ENCODE results near the gene NUP50.
A peak's percentile ranks its signal among the peaks of the same experiment; 100 is the strongest.

Gene NUP50

GRCh38 chr22:45207981-45208664 is 44.4 kb downstream of the NUP50 start:
- Mint-ChIP-seq H3K27ac (no peak overlapping the region), H3K9me3 (no peaks in the 10 kb centered on the region), H3K36me3 (no peaks in the 10 kb centered on the region), H3K4me3 (no peak overlapping the region), H3K4me1 (peaks cover 10% of the 10 kb centered on the region)
- DNase-seq (ENCODE audit: low spot score in 2 of 2) (no peak), ATAC-seq (no peak)

- H3K9me3 Mint-ChIP-seq: no peaks in the 10 kb centered on the region
- no peak for ATAC-seq
- H3K4me1 Mint-ChIP-seq: peaks cover 10% of the 10 kb centered on the region
- no peak overlapping the region for H3K4me3 Mint-ChIP-seq
- no peaks in the 10 kb centered on the region for H3K36me3 Mint-ChIP-seq
- no peak overlapping the region for H3K27ac Mint-ChIP-seq
- no peak for DNase-seq (ENCODE audit: low spot score in 2 of 2)
Observed at GRCh38 chr22:45208696-45208992, 44.9 kb downstream of the NUP50 start.

GRCh38 chr22:45208993-45209838 is 45.5 kb downstream of the NUP50 start:
- ATAC-seq (peak; percentile 41), DNase-seq (ENCODE audit: low spot score in 2 of 2) (peak; percentile 38 to 73)
- Mint-ChIP-seq H3K36me3 (no peaks in the 10 kb centered on the region), H3K9me3 (no peaks in the 10 kb centered on the region), H3K4me3 (no peak overlapping the region), H3K27ac (no peak overlapping the region), H3K4me1 (peaks cover 10% of the 10 kb centered on the region)

- Mint-ChIP-seq H3K9me3 (no peaks in the 10 kb centered on the region), H3K27ac (no peak overlapping the region), H3K36me3 (no peaks in the 10 kb centered on the region)
Observed at GRCh38 chr22:45210174-45210573, 46.4 kb downstream of the NUP50 start.

GRCh38 chr22:45210577-45210976 is 46.9 kb downstream of the NUP50 start:
- DNase-seq (ENCODE audit: low spot score in 2 of 2) (no peak), ATAC-seq (no peak)
- H3K9me3 Mint-ChIP-seq: no peaks in the 10 kb centered on the region
- H3K4me3 Mint-ChIP-seq: no peak overlapping the region
- H3K27ac Mint-ChIP-seq: no peak overlapping the region
- H3K36me3 Mint-ChIP-seq: no peaks in the 10 kb centered on the region
- peaks cover 10% of the 10 kb centered on the region for H3K4me1 Mint-ChIP-seq

More at GRCh38 chr22:45210174-45210573, 46.4 kb downstream of the NUP50 start:
- no peak for ATAC-seq
- Mint-ChIP-seq H3K4me3 (no peak overlapping the region), H3K4me1 (peaks cover 10% of the 10 kb centered on the region)
- DNase-seq (ENCODE audit: low spot score in 2 of 2): no peak

GRCh38 chr22:45210991-45211390 is 47.3 kb downstream of the NUP50 start:
- Mint-ChIP-seq H3K36me3 (no peaks in the 10 kb centered on the region), H3K9me3 (no peaks in the 10 kb centered on the region)

GRCh38 chr22:45211435-45211834 is 47.7 kb downstream of the NUP50 start:
- H3K36me3 Mint-ChIP-seq: no peaks in the 10 kb centered on the region
- ATAC-seq (no peak), DNase-seq (ENCODE audit: low spot score in 2 of 2) (no peak)
- H3K9me3 Mint-ChIP-seq: no peaks in the 10 kb centered on the region
- no peak overlapping the region for H3K4me3 Mint-ChIP-seq
- H3K4me1 Mint-ChIP-seq: peaks cover 11% of the 10 kb centered on the region
- no peak overlapping the region for H3K27ac Mint-ChIP-seq

More at GRCh38 chr22:45210991-45211390, 47.3 kb downstream of the NUP50 start:
- Mint-ChIP-seq H3K27ac (no peak overlapping the region), H3K4me3 (no peak overlapping the region), H3K4me1 (peaks cover 10% of the 10 kb centered on the region)
- DNase-seq (ENCODE audit: low spot score in 2 of 2): no peak
- no peak for ATAC-seq

- Mint-ChIP-seq H3K4me3 (no peak overlapping the region), H3K27ac (no peak overlapping the region), H3K4me1 (peaks cover 15% of the 10 kb centered on the region), H3K9me3 (no peaks in the 10 kb centered on the region), H3K36me3 (no peaks in the 10 kb centered on the region)
- ATAC-seq: no peak
- DNase-seq (ENCODE audit: low spot score in 2 of 2): no peak
Observed at GRCh38 chr22:45211848-45212247, 48.1 kb downstream of the NUP50 start.

- Mint-ChIP-seq H3K27ac (no peak overlapping the region), H3K4me1 (peaks cover 15% of the 10 kb centered on the region), H3K36me3 (no peaks in the 10 kb centered on the region), H3K9me3 (no peaks in the 10 kb centered on the region), H3K4me3 (no peak overlapping the region)
- no peak for DNase-seq (ENCODE audit: low spot score in 2 of 2)
- ATAC-seq: no peak
Observed at GRCh38 chr22:45212306-45212709, 48.6 kb downstream of the NUP50 start.

- H3K4me3 Mint-ChIP-seq: no peak overlapping the region
- H3K9me3 Mint-ChIP-seq: no peaks in the 10 kb centered on the region
- DNase-seq (ENCODE audit: low spot score in 2 of 2) (no peak), ATAC-seq (no peak)
- peaks cover 15% of the 10 kb centered on the region for H3K4me1 Mint-ChIP-seq
- H3K36me3 Mint-ChIP-seq: no peaks in the 10 kb centered on the region
- H3K27ac Mint-ChIP-seq: peak overlapping the region; percentile 34
Observed at GRCh38 chr22:45212992-45213751, 49.4 kb downstream of the NUP50 start.

- DNase-seq (ENCODE audit: low spot score in 2 of 2) (no peak), ATAC-seq (no peak)
- Mint-ChIP-seq H3K36me3 (peaks cover 4% of the 10 kb centered on the region), H3K27ac (peak overlapping the region; percentile 64), H3K9me3 (no peaks in the 10 kb centered on the region), H3K4me3 (no peak overlapping the region), H3K4me1 (peaks cover 15% of the 10 kb centered on the region)
Observed at GRCh38 chr22:45216133-45217003, 52.6 kb downstream of the NUP50 start.

GRCh38 chr22:45217345-45217744 is 53.6 kb downstream of the NUP50 start:
- Mint-ChIP-seq H3K27ac (no peak overlapping the region), H3K4me3 (no peak overlapping the region), H3K4me1 (peaks cover 17% of the 10 kb centered on the region), H3K36me3 (peaks cover 4% of the 10 kb centered on the region), H3K9me3 (no peaks in the 10 kb centered on the region)
- ATAC-seq (no peak), DNase-seq (ENCODE audit: low spot score in 2 of 2) (no peak)

- Mint-ChIP-seq H3K4me1 (peaks cover 21% of the 10 kb centered on the region), H3K9me3 (no peaks in the 10 kb centered on the region), H3K4me3 (no peak overlapping the region), H3K27ac (no peak overlapping the region), H3K36me3 (peaks cover 4% of the 10 kb centered on the region)
- no peak for DNase-seq (ENCODE audit: low spot score in 2 of 2)
- no peak for ATAC-seq
Observed at GRCh38 chr22:45217806-45218205, 54.1 kb downstream of the NUP50 start.

- peak in 1 of 2 donors; percentile 59 for DNase-seq (ENCODE audit: low spot score in 2 of 2)
- Mint-ChIP-seq H3K4me1 (peaks cover 30% of the 10 kb centered on the region), H3K4me3 (no peak overlapping the region), H3K36me3 (peaks cover 4% of the 10 kb centered on the region), H3K9me3 (no peaks in the 10 kb centered on the region), H3K27ac (peak overlapping the region; percentile 91)
- peak; percentile 100 for ATAC-seq
Observed at GRCh38 chr22:45218976-45219375, 55.3 kb downstream of the NUP50 start.

- no peak for DNase-seq (ENCODE audit: low spot score in 2 of 2)
Observed at GRCh38 chr22:45221201-45221600, 57.5 kb downstream of the NUP50 start.

More at GRCh38 chr22:45221201-45221600, 57.5 kb downstream of the NUP50 start:
- ATAC-seq: no peak
- peaks cover 48% of the 10 kb centered on the region for H3K4me1 Mint-ChIP-seq
- no peak overlapping the region for H3K4me3 Mint-ChIP-seq
- peak overlapping the region; percentile 6 for H3K27ac Mint-ChIP-seq
- peaks cover 9% of the 10 kb centered on the region for H3K36me3 Mint-ChIP-seq
- no peaks in the 10 kb centered on the region for H3K9me3 Mint-ChIP-seq

Data from stimulated activated effector memory CD8-positive, alpha-beta T cell treated with anti-CD3 and anti-CD28 coated beads, Interleukin-12 subunit alpha, Interleukin-12 subunit beta, amount 100 ng/mL, for 72 hours (primary cell).